Measurements from ENCODE around the gene KCNQ1OT1.

Gene KCNQ1OT1

GRCh38 chr11:2570211-2570811 lies 129.5 kb downstream of the KCNQ1OT1 start:
- Histone ChIP-seq H3K9me3 (ENCODE audit: control insufficient read depth, insufficient read depth, low read depth, low read length) (no peaks in the 10 kb centered on the region), H3K4me3 (ENCODE audit: low read depth, low read length) (no peak overlapping the region), H3K4me1 (ENCODE audit: control insufficient read depth, insufficient read depth, low read length) (no peaks in the 10 kb centered on the region), H3K27ac (ENCODE audit: extremely low read depth, low read depth, low read length) (no peak overlapping the region), H3K36me3 (ENCODE audit: control insufficient read depth in 2 of 2, insufficient read depth in 1 of 2, low read length in 2 of 2) (no peaks in the 10 kb centered on the region)
- CTCF ChIA-PET = interaction anchor here (0.6 kb wide), 1 partner anchor 38 kb away, joined by 3 read pairs; no protein-coding TSS in a partner anchor
- POLR2A ChIA-PET = no interaction called here
- no peak for TF ChIP-seq ZNF169 (tag by site-specific recombination; IDR thresholded peaks at IDR 0.05)

GRCh38 chr11:2569731-2570210 lies 130.0 kb downstream of the KCNQ1OT1 start:
- no peak for TF ChIP-seq YY1 (tag by site-specific recombination; IDR thresholded peaks at IDR 0.05)
- no peak for TF ChIP-seq OSR2 (tag by site-specific recombination; IDR thresholded peaks at IDR 0.05)
- TF ChIP-seq ZBTB20 (tag by site-specific recombination; IDR thresholded peaks at IDR 0.05) = no peak
- TF ChIP-seq GFI1B (tag by site-specific recombination; IDR thresholded peaks at IDR 0.05) = no peak
- no peak for TF ChIP-seq ZNF324 (tag by site-specific recombination; IDR thresholded peaks at IDR 0.05)
- TF ChIP-seq ATF2 (tag by site-specific recombination; IDR thresholded peaks at IDR 0.05; ENCODE audit: low read depth) = no peak
- no peak for TF ChIP-seq SP3 (tag by site-specific recombination; IDR thresholded peaks at IDR 0.05)
- TF ChIP-seq ZBTB21 (tag by site-specific recombination; IDR thresholded peaks at IDR 0.05) = no peak
- TF ChIP-seq SETDB1 (IDR thresholded peaks at IDR 0.05; ENCODE audit: insufficient read length, low read length) = no peak
- no peak for TF ChIP-seq ZFP37 (tag by site-specific recombination; IDR thresholded peaks at IDR 0.05)
- TF ChIP-seq ZNF621 (tag by site-specific recombination; IDR thresholded peaks at IDR 0.05) = no peak
- no peak for TF ChIP-seq ZNF548 (tag by site-specific recombination; IDR thresholded peaks at IDR 0.05)
- no peak for TF ChIP-seq ZNF48 (tag by site-specific recombination; IDR thresholded peaks at IDR 0.05)
- TF ChIP-seq ZNF645 (tag by site-specific recombination; IDR thresholded peaks at IDR 0.05) = no peak
- TF ChIP-seq ZNF223 (tag by site-specific recombination; IDR thresholded peaks at IDR 0.05) = no peak
- no peak for TF ChIP-seq ZNF202 (tag by site-specific recombination; IDR thresholded peaks at IDR 0.05; ENCODE audit: borderline replicate concordance)
- no peak for TF ChIP-seq ZNF239 (tag by site-specific recombination; IDR thresholded peaks at IDR 0.05)
- no peak for TF ChIP-seq ZBTB10 (tag by site-specific recombination; IDR thresholded peaks at IDR 0.05)
- no peak for TF ChIP-seq ZNF175 (tag by site-specific recombination; IDR thresholded peaks at IDR 0.05)
- CTCF ChIA-PET = interaction anchor here (0.6 kb wide), 1 partner anchor 37 kb away, joined by 3 read pairs; no protein-coding TSS in a partner anchor
- Histone ChIP-seq H3K36me3 (ENCODE audit: control insufficient read depth in 2 of 2, insufficient read depth in 1 of 2, low read length in 2 of 2) (no peaks in the 10 kb centered on the region), H3K27ac (ENCODE audit: extremely low read depth, low read depth, low read length) (no peak overlapping the region), H3K9me3 (ENCODE audit: control insufficient read depth, insufficient read depth, low read depth, low read length) (no peaks in the 10 kb centered on the region), H3K4me3 (ENCODE audit: low read depth, low read length) (no peak overlapping the region), H3K4me1 (ENCODE audit: control insufficient read depth, insufficient read depth, low read length) (no peaks in the 10 kb centered on the region)
- POLR2A ChIA-PET = no interaction called here

Data from HEK293 (cell line).